Common myeloid progenitor, CD34-positive (primary cell): ENCODE data around the gene HS6ST1.

Experiments used
- CTCF ChIA-PET: fragments of 350-600 bp; sonication (Branson Sonifier 250); formaldehyde crosslinking; loops from one replicate; lab custom pipeline; 2021; ENCODE audit warnings: antibody characterized with exemption; lab: Charles Lee
- POLR2A ChIA-PET: fragments of 350-600 bp; sonication (Branson Sonifier 250); formaldehyde crosslinking; loops from one replicate; lab custom pipeline; 2021; ENCODE audit warnings: antibody characterized with exemption; lab: Charles Lee
- DNase-seq, 3 donors: peaks; one replicate each; pipeline versions ENCODE4 v3.0.0 to v3.0.0-alpha.2; 2013
- H3K27ac ChIP-seq, 2 experiments: 1 replicate in 1 of 2; 2 replicates in 1 of 2; pipeline ENCODE4 v1.7.0; 2013; ENCODE audit warnings: inconsistent platforms in 2 of 2, low read length in 2 of 2, mild to moderate bottlenecking in 2 of 2, low read depth in 1 of 2, moderate library complexity in 1 of 2; ENCODE audit not compliant: severe bottlenecking in 2 of 2, insufficient read depth in 1 of 2, poor library complexity in 1 of 2
- H3K27me3 ChIP-seq, 5 experiments: replicated peaks in 2 of 5; 1 replicate in 3 of 5; 2 replicates in 2 of 5; pipeline versions ENCODE4 v1.6.1 to v1.7.0; 2013; ENCODE audit warnings: low read length in 4 of 5, mild to moderate bottlenecking in 2 of 5, moderate library complexity in 2 of 5, inconsistent platforms in 1 of 5; ENCODE audit not compliant: insufficient read depth in 5 of 5, control insufficient read depth in 4 of 5
- H3K36me3 ChIP-seq, 4 experiments: 1 replicate in 2 of 4; 2 replicates in 2 of 4; pipeline versions ENCODE4 v1.6.1 to v1.7.0; 2013; ENCODE audit warnings: low read length in 3 of 4, control low read depth in 1 of 4, mild to moderate bottlenecking in 1 of 4; ENCODE audit not compliant: control insufficient read depth in 4 of 4, insufficient read depth in 4 of 4
- H3K4me1 ChIP-seq, 4 experiments: 1 replicate in 3 of 4; 2 replicates in 1 of 4; pipeline versions ENCODE4 v1.6.1 to v1.7.1; 2013; ENCODE audit warnings: low read length in 3 of 4, mild to moderate bottlenecking in 3 of 4, control low read depth in 1 of 4, inconsistent platforms in 1 of 4, moderate library complexity in 1 of 4; ENCODE audit not compliant: control insufficient read depth in 4 of 4, insufficient read depth in 4 of 4; ENCODE audit errors: control extremely low read depth in 1 of 4
- H3K4me3 ChIP-seq, 7 experiments: 1 replicate in 4 of 7; 2 replicates in 3 of 7; pipeline versions ENCODE4 v1.5.1 to v1.7.0; 2013; ENCODE audit warnings: mild to moderate bottlenecking in 7 of 7, low read length in 6 of 7, moderate library complexity in 6 of 7, inconsistent platforms in 2 of 7, low read depth in 2 of 7, control low read depth in 1 of 7; ENCODE audit not compliant: insufficient read depth in 4 of 7, control insufficient read depth in 1 of 7; ENCODE audit errors: extremely low read depth in 1 of 7
- H3K9me3 ChIP-seq, 5 experiments: 1 replicate in 4 of 5; 2 replicates in 1 of 5; pipeline versions ENCODE4 v1.6.1 to v1.7.1; 2013; ENCODE audit warnings: low read length in 4 of 5, mild to moderate bottlenecking in 2 of 5, inconsistent platforms in 1 of 5, low read depth in 1 of 5, moderate library complexity in 1 of 5; ENCODE audit not compliant: control insufficient read depth in 4 of 5, insufficient read depth in 2 of 5; ENCODE audit errors: control extremely low read depth in 1 of 5
- WGBS: methylation state at CpG from one replicate; pipeline ENCODE4 v1.1.5; 2013; ENCODE audit not compliant: insufficient coverage; 5-methylcytosine and 5-hydroxymethylcytosine counted together

HS6ST1 gene

DNA sequence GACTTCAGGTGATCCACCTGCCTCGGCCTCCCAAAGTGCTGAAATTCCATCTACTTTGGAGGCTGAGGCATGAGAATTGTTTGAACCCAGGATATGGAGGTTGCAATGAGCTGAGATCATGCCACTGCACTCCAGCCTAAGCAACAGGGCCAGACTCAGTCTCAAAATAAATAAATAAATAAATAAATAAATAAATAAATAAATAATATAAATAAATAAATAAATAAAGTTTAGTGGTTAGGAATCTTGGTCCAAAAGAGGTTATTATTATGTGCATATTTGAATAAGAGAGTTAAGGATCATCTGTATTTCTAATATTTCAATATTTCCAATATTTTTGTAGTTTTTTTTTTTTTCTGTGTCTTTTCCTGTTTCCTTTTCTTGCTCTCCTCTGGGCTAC lies 90.8 kb downstream of the HS6ST1 start:
- Histone ChIP-seq H3K9me3 (no peaks in the 10 kb centered on the region), H3K27ac (no peak overlapping the region), H3K36me3 (no peaks in the 10 kb centered on the region), H3K4me3 (no peak overlapping the region), H3K27me3 (peaks cover 0 to 1% (median 0%) of the 10 kb centered on the region in 5 experiments), H3K4me1 (peaks cover 0 to 6% (median 3%) of the 10 kb centered on the region in 4 experiments)
- ChIA-PET CTCF (interaction anchor here (1.0 kb wide), 1 partner anchor 10 kb away, joined by 3 read pairs; no protein-coding TSS in a partner anchor), POLR2A (no interaction called here)
- no peak for DNase-seq
- 83% methylated on average over 1 of the region's 1 CpG for WGBS

GRCh38 chr2:128219891-128220290 lies 98.8 kb downstream of the HS6ST1 start:
- Histone ChIP-seq H3K9me3 (no peaks in the 10 kb centered on the region), H3K4me3 (no peak overlapping the region), H3K27me3 (no peaks in the 10 kb centered on the region), H3K36me3 (no peaks in the 10 kb centered on the region), H3K27ac (no peak overlapping the region), H3K4me1 (peaks cover 0 to 12% (median 8%) of the 10 kb centered on the region in 4 experiments)
- WGBS: 95% methylated on average over 7 of the region's 8 CpGs
- POLR2A ChIA-PET: no interaction called here
- CTCF ChIA-PET: no interaction called here
- DNase-seq: no peak

- no peak overlapping the region for H3K27ac ChIP-seq
- peaks cover 0 to 12% (median 8%) of the 10 kb centered on the region in 4 experiments for H3K4me1 ChIP-seq
- H3K9me3 ChIP-seq: no peaks in the 10 kb centered on the region
- peak overlapping the region in 3 of 7 experiments; percentile 20 to 53 (median 48) for H3K4me3 ChIP-seq
- H3K27me3 ChIP-seq: no peaks in the 10 kb centered on the region
- CTCF ChIA-PET: interaction anchor here (1.2 kb wide), 1 partner anchor 11 kb away, joined by 3 read pairs; no protein-coding TSS in a partner anchor
- POLR2A ChIA-PET: no interaction called here
- peak in 2 of 3 donors; percentile 53 to 71 for DNase-seq
- H3K36me3 ChIP-seq: no peaks in the 10 kb centered on the region
- 22% methylated on average over 4 of the region's 4 CpGs for WGBS
Measured at GRCh38 chr2:128217671-128218070, 101.0 kb downstream of the HS6ST1 start.

GRCh38 chr2:128215897-128216642 lies 102.6 kb downstream of the HS6ST1 start:
- peaks cover 0 to 12% (median 8%) of the 10 kb centered on the region in 4 experiments for H3K4me1 ChIP-seq
- DNase-seq: peak; percentile 61 to 94 (median 90)
- no peaks in the 10 kb centered on the region for H3K27me3 ChIP-seq
- no peaks in the 10 kb centered on the region for H3K36me3 ChIP-seq
- 61% methylated on average over 10 of the region's 10 CpGs for WGBS
- ChIA-PET CTCF (interaction anchor here (0.8 to 0.9 kb wide), 3 partner anchors 20 to 53 kb away, joined by 3 read pairs; no protein-coding TSS in a partner anchor), POLR2A (no interaction called here)
- no peak overlapping the region for H3K4me3 ChIP-seq
- no peaks in the 10 kb centered on the region for H3K9me3 ChIP-seq
- no peak overlapping the region for H3K27ac ChIP-seq
